22Rv1 (cell line): Measurements from ENCODE around the gene XXYLT1.

ENCODE experiments used
- CTCF ChIP-seq: fragments of 450-650 bp; IDR thresholded peaks from 2 replicates; pipeline ENCODE4 v1.5.1; 2017; ENCODE audit warnings: mild to moderate bottlenecking
- ZFX ChIP-seq: fragments of 450-650 bp; IDR thresholded peaks from 2 replicates; pipeline ENCODE4 v1.6.1; 2017; ENCODE audit warnings: antibody characterized with exemption, borderline replicate concordance

- TF ChIP-seq CTCF: no peak
- TF ChIP-seq ZFX: no peak
These were observed 61.1 kb downstream of the XXYLT1 start for GRCh38 chr3:195209847-195210265.
